ENCODE data around the gene ANKRD33.

The ANKRD33 gene

DNA sequence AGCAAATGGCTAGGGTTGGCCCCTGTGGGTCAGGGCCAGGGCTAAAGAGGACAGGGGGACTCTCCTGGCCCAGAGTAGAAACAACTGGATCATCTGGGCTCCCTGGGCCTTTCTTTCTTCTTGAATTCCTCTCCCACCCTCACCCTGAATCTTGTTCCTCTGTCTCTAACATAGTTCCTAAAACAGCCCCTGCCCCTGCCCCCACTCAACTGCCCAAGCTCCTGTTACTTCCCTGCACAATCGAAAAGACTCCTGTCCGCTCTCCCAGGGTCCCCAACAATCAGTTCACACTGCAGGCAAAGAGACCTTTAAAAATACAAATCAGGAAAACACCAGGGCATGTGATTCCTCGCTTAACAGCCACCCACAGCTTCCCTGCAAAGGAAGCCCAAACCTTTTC lies 18.0 kb upstream of the ANKRD33 start:
- Histone ChIP-seq H3K9me3 (ENCODE audit: insufficient read depth, low read depth, low read length) (no peaks in the 10 kb centered on the region), H3K27ac (ENCODE audit: low read depth, low read length) (no peak overlapping the region; the same call in 1 of the 2 replicates), H3K4me3 (ENCODE audit: low read length) (peak overlapping the region; percentile 68), H3K9ac (ENCODE audit: low read depth, low read length) (no peak overlapping the region), H3K4me1 (ENCODE audit: insufficient read depth, low read length) (peaks cover 52% of the 10 kb centered on the region), H3K36me3 (ENCODE audit: insufficient read depth, low read length) (no peaks in the 10 kb centered on the region), H3K27me3 (ENCODE audit: insufficient read depth, low read length) (peaks cover 55% of the 10 kb centered on the region)
- 37% methylated on average over 3 of the region's 3 CpGs for WGBS

DNA sequence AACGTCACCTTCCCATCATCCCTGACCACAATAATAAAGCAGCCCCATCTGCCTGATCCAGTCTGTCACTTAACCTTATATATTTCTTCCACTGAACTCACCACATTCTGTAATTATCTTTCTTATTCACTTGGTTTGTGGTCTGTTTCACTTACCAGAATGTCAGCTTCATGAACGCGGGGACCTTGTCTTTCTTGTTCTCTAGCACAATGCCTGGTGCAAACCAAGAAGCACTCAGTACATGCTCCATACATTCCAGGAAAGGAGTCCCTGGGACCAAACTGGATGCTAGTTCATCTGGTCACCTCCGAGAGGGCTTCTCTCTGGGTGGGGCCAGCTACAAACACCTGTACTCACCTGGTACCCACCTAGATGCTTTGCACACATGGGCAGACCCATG lies 17.4 kb upstream of the ANKRD33 start:
- no peaks in the 10 kb centered on the region for H3K9me3 ChIP-seq (ENCODE audit: insufficient read depth, low read depth, low read length)
- no peak overlapping the region for H3K27ac ChIP-seq (ENCODE audit: low read depth, low read length)
- no peaks in the 10 kb centered on the region for H3K36me3 ChIP-seq (ENCODE audit: insufficient read depth, low read length)
- no peak overlapping the region for H3K4me3 ChIP-seq (ENCODE audit: low read length)
- H3K9ac ChIP-seq (ENCODE audit: low read depth, low read length): no peak overlapping the region
- 81% methylated on average over 4 of the region's 4 CpGs for WGBS
- H3K4me1 ChIP-seq (ENCODE audit: insufficient read depth, low read length): peaks cover 46% of the 10 kb centered on the region
- H3K27me3 ChIP-seq (ENCODE audit: insufficient read depth, low read length): peaks cover 51% of the 10 kb centered on the region

DNA sequence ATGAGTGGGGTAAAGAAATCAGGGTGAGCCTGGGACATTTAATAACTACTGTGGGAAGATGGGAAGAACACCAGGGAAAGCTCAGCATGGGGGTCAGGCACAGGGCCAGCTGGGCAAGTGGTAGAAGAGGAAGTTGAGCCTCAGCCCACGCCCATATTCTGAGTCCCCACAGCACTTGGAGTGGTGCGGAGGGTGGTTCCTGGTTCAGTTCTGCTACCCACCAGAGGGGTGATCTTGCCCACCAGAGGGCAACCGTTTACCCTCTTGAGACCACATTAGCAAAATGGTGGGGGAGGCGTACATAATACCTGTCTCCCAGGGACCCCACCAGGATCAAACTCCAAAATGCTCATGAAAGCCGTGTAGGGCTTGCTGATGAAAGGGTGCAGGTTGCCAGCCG lies 16.8 kb upstream of the ANKRD33 start:
- Histone ChIP-seq H3K4me1 (ENCODE audit: insufficient read depth, low read length) (peaks cover 40% of the 10 kb centered on the region), H3K36me3 (ENCODE audit: insufficient read depth, low read length) (no peaks in the 10 kb centered on the region), H3K9me3 (ENCODE audit: insufficient read depth, low read depth, low read length) (no peaks in the 10 kb centered on the region), H3K4me3 (ENCODE audit: low read length) (no peak overlapping the region), H3K27ac (ENCODE audit: low read depth, low read length) (no peak overlapping the region), H3K27me3 (ENCODE audit: insufficient read depth, low read length) (peaks cover 46% of the 10 kb centered on the region), H3K9ac (ENCODE audit: low read depth, low read length) (no peak overlapping the region)
- WGBS: 86% methylated on average over 6 of the region's 6 CpGs

DNA sequence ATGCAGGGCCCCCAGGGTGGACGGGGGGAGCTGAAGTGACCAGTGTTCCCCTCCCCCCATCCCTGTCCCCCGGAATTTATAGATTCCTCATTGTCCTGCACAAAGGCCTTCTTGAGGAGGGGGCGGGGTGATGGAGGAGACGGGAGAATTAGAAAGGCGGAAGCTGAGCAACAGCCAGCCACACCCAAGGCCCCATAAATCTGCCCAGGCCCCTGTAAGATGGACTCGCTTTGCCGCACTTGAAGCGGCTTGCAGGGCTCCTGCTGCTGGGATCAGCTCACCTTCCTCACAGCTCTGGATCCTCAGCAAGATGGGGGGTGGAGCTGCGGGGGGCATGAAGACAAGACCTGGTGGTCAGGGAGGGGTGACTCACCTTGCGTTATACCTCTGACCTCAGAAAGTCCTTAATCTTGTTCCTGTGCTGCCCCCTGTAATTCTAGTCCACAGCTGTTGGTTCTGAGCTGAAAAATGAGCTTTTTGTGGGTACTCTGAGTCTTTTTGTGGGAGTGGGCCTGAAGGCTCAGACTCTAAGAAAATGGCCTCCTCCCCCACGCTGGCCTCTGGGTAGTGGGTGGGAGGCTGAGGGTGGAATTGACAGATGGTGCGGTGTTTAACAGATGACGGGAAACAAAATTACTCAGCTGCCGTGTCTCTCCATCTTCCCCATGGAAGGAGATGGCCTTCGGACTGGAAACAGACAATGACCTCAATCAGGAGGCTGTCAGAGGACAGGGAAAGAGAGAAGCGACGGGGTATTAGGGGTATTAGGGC lies 15.8 kb upstream of the ANKRD33 start:
- Histone ChIP-seq H3K9ac (ENCODE audit: low read depth, low read length) (no peak overlapping the region), H3K4me3 (ENCODE audit: low read length) (no peak overlapping the region), H3K27ac (ENCODE audit: low read depth, low read length) (no peak overlapping the region), H3K27me3 (ENCODE audit: insufficient read depth, low read length) (peaks cover 46% of the 10 kb centered on the region), H3K9me3 (ENCODE audit: insufficient read depth, low read depth, low read length) (no peaks in the 10 kb centered on the region), H3K36me3 (ENCODE audit: insufficient read depth, low read length) (no peaks in the 10 kb centered on the region), H3K4me1 (ENCODE audit: insufficient read depth, low read length) (peaks cover 33% of the 10 kb centered on the region)
- 80% methylated on average over 16 of the region's 17 CpGs for WGBS

DNA sequence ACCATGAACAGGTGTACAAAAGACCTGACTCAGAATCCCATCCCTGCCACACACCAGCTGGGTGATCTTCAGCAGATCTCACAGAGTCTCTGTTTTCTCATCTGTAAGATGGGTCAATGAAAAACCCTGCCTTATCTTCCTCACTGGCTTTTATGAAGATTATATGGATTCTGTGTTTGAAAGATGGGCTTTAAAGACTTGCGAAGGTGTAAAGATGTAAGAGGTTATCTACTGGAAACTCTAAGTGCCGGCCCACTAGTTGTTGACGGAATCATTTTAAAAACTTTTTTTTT lies 15.3 kb upstream of the ANKRD33 start:
- H3K9me3 ChIP-seq (ENCODE audit: insufficient read depth, low read depth, low read length): no peaks in the 10 kb centered on the region
- H3K27me3 ChIP-seq (ENCODE audit: insufficient read depth, low read length): peaks cover 41% of the 10 kb centered on the region
- no peaks in the 10 kb centered on the region for H3K36me3 ChIP-seq (ENCODE audit: insufficient read depth, low read length)
- no peak overlapping the region for H3K9ac ChIP-seq (ENCODE audit: low read depth, low read length)
- no peak overlapping the region for H3K4me3 ChIP-seq (ENCODE audit: low read length)
- peaks cover 33% of the 10 kb centered on the region for H3K4me1 ChIP-seq (ENCODE audit: insufficient read depth, low read length)
- H3K27ac ChIP-seq (ENCODE audit: low read depth, low read length): no peak overlapping the region
- 93% methylated on average over 3 of the region's 3 CpGs for WGBS

DNA sequence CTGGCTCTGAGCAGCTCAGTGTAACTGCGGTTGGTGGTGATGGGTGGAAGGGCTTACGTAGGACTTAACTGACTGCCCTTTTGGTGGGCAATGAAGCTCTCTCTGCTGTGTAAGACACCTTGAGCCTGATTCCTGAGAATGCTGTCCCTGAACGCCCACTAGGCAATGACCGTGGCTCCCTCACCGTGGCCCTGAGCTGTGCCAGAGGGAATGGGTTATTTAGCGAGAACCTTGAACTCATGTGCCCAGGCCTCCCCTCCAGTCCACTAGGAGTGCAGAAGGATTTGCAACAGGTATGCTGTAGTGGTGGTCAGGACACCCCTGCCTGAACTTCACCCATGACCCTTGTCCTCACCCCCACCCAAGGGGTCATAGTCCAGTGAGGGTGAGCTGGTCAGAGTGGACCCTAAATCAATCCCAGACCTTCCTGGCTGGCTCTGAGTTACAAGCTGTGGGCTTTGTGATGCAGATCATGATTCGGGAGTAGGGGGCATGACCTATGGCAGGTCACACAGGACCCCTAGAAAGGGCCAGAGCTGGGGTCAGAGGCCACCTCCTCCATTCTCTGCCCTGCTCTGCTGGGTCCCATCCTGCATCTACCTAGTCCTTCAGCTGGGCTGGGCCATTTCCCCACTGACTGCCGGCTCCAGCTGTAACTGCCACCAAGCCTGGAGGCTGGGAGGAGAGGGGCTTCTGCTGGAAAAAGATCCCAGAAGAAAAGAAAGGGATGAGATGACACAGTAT lies 14.5 kb upstream of the ANKRD33 start:
- 77% methylated on average over 8 of the region's 8 CpGs for WGBS
- Histone ChIP-seq H3K27ac (ENCODE audit: low read depth, low read length) (no peak overlapping the region), H3K27me3 (ENCODE audit: insufficient read depth, low read length) (peaks cover 33% of the 10 kb centered on the region)

DNA sequence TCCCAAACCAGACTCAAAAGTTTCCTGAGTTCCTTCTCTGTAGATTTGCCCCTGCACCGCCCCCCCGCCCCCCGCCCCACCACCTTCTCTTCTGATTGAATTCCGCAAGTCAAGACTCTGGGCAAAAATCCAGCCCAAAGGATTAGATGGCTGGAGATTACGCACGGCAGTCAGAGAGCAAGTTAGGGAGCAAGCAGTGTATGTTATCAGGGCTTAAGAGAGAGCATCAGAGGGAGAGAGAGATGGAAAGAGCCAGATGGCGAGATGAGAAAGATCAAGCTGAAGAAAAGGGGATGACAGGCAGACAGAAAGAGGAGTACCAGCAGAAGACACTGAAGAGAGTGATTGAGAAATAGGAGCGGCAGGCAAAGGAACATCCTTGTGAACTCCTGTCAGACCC lies 13.9 kb upstream of the ANKRD33 start:
- no peak overlapping the region for H3K9ac ChIP-seq (ENCODE audit: low read depth, low read length)
- WGBS: 83% methylated on average over 5 of the region's 8 CpGs
- peaks cover 26% of the 10 kb centered on the region for H3K4me1 ChIP-seq (ENCODE audit: insufficient read depth, low read length)

More for the DNA sequence above, 14.5 kb upstream of the ANKRD33 start:
- Histone ChIP-seq H3K4me1 (ENCODE audit: insufficient read depth, low read length) (peaks cover 31% of the 10 kb centered on the region), H3K9ac (ENCODE audit: low read depth, low read length) (no peak overlapping the region), H3K4me3 (ENCODE audit: low read length) (no peak overlapping the region), H3K36me3 (ENCODE audit: insufficient read depth, low read length) (no peaks in the 10 kb centered on the region), H3K9me3 (ENCODE audit: insufficient read depth, low read depth, low read length) (no peaks in the 10 kb centered on the region)

DNA sequence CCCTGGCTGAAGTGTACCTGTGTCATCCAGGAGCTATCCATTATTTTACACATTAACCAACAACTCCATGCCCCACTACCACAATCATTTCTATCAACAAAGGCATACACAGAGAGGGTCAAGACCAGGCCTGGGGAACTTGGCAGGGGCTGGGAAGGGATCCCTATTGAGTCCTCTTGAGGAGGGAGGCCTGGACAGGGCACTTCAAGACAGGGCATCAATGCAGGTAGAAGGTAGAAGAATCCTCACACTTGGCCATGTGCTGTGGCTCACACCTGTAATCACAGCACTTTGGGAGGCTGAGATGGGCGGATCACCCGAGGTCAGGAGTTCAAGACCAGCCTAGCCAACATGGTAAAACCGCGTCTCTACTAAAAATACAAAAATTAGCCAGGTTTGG lies 13.4 kb upstream of the ANKRD33 start:
- H3K27ac ChIP-seq (ENCODE audit: low read depth, low read length): no peak overlapping the region

More for the DNA sequence above, 13.9 kb upstream of the ANKRD33 start:
- no peaks in the 10 kb centered on the region for H3K36me3 ChIP-seq (ENCODE audit: insufficient read depth, low read length)
- no peaks in the 10 kb centered on the region for H3K9me3 ChIP-seq (ENCODE audit: insufficient read depth, low read depth, low read length)
- no peak overlapping the region for H3K27ac ChIP-seq (ENCODE audit: low read depth, low read length)
- peaks cover 27% of the 10 kb centered on the region for H3K27me3 ChIP-seq (ENCODE audit: insufficient read depth, low read length)
- H3K4me3 ChIP-seq (ENCODE audit: low read length): no peak overlapping the region

DNA sequence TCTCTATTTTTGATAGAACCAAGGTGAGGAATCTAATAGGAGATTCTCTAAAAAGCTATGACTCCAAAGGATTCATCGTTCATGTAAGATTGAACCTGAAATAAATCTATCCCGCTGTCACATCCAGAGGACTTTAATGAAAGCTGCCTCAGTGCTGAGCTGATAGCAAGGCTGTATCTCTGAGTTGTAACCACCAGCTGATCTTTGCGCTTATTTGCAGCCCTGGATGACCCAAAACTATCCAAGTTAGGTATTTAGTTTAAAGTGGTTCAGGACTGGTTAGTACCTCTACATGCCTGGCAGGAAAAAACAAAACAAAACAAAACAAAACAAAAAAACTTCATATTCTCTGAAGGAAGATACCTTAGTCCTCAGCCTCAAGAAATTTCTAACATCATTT lies 8.8 kb upstream of the ANKRD33 start:
- no peak overlapping the region for H3K4me3 ChIP-seq (ENCODE audit: low read length)
- WGBS: 96% methylated on average over 3 of the region's 3 CpGs
- H3K4me1 ChIP-seq (ENCODE audit: insufficient read depth, low read length): no peaks in the 10 kb centered on the region
- H3K9me3 ChIP-seq (ENCODE audit: insufficient read depth, low read depth, low read length): no peaks in the 10 kb centered on the region
- no peaks in the 10 kb centered on the region for H3K36me3 ChIP-seq (ENCODE audit: insufficient read depth, low read length)
- no peak overlapping the region for H3K27ac ChIP-seq (ENCODE audit: low read depth, low read length)
- H3K27me3 ChIP-seq (ENCODE audit: insufficient read depth, low read length): no peaks in the 10 kb centered on the region
- no peak overlapping the region for H3K9ac ChIP-seq (ENCODE audit: low read depth, low read length)

More for the DNA sequence above, 13.4 kb upstream of the ANKRD33 start:
- H3K9me3 ChIP-seq (ENCODE audit: insufficient read depth, low read depth, low read length): no peaks in the 10 kb centered on the region
- peaks cover 25% of the 10 kb centered on the region for H3K4me1 ChIP-seq (ENCODE audit: insufficient read depth, low read length)
- H3K36me3 ChIP-seq (ENCODE audit: insufficient read depth, low read length): no peaks in the 10 kb centered on the region
- H3K27me3 ChIP-seq (ENCODE audit: insufficient read depth, low read length): peaks cover 24% of the 10 kb centered on the region
- 97% methylated on average over 4 of the region's 4 CpGs for WGBS
- no peak overlapping the region for H3K4me3 ChIP-seq (ENCODE audit: low read length)
- no peak overlapping the region for H3K9ac ChIP-seq (ENCODE audit: low read depth, low read length)

DNA sequence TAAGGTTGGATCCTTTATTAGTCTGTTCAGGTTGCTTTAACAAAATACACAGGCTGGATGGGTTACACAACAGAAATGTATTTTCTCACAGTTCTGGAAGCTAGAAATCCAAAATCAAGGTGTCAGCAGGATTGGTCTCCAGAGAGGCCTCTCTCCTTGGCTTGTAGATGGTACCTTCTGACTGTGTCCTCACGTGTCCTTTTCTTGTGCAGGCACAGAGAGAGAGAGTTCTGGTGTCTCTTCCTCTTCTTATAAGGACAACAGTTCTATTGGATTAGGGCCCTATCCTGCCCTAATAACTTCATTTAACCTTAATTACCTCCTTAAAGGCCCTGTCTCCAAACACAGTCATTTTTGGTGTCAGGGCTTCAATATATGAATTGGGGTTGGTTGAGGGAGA lies 4.6 kb upstream of the ANKRD33 start:
- peaks cover 5% of the 10 kb centered on the region for H3K9me3 ChIP-seq (ENCODE audit: insufficient read depth, low read depth, low read length)
- no peak overlapping the region for H3K27ac ChIP-seq (ENCODE audit: low read depth, low read length)
- H3K9ac ChIP-seq (ENCODE audit: low read depth, low read length): no peak overlapping the region
- no peaks in the 10 kb centered on the region for H3K36me3 ChIP-seq (ENCODE audit: insufficient read depth, low read length)
- no peak overlapping the region for H3K4me3 ChIP-seq (ENCODE audit: low read length)
- WGBS: 70% methylated on average over 1 of the region's 1 CpG
- no peaks in the 10 kb centered on the region for H3K4me1 ChIP-seq (ENCODE audit: insufficient read depth, low read length)
- peaks cover 4% of the 10 kb centered on the region for H3K27me3 ChIP-seq (ENCODE audit: insufficient read depth, low read length)

DNA sequence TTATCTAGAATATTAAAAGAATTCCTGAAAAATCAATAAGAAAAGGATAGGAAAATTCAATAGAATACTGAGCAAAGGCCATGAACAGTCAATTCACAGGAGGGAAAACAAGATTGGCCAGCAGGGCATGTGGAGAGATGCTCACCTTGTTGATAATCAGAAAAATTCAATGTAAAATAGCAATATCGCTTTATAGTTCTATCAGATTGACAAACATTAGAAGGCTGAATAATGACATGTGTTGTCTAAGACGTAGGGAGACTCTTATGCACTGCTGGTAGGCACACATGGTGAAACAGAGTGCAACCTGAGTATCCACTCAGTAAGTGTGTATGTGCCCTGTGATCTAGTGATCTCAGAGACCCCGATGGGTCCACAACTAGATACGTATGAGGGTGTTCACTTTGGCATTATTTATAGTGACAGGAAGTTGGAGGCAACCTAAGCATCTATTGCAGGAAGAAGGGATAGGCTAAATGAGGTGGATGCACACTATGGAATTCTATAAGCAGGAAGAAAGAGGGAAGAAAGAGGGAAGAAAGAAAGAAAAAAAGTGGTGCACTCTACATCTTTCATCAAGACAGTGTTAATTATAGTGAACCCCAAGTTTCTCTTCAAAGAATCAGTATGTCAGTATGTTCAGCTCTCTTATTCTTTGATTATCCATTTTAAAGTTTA lies 3.8 kb upstream of the ANKRD33 start:
- Histone ChIP-seq H3K36me3 (ENCODE audit: insufficient read depth, low read length) (no peaks in the 10 kb centered on the region), H3K27ac (ENCODE audit: low read depth, low read length) (no peak overlapping the region), H3K4me3 (ENCODE audit: low read length) (no peak overlapping the region), H3K4me1 (ENCODE audit: insufficient read depth, low read length) (no peaks in the 10 kb centered on the region), H3K9ac (ENCODE audit: low read depth, low read length) (no peak overlapping the region), H3K9me3 (ENCODE audit: insufficient read depth, low read depth, low read length) (peaks cover 5% of the 10 kb centered on the region), H3K27me3 (ENCODE audit: insufficient read depth, low read length) (peaks cover 12% of the 10 kb centered on the region)
- WGBS: 90% methylated on average over 4 of the region's 4 CpGs
